GM13977 (cell line): ENCODE results near the gene TP53.

ENCODE experiments used
- DNase-seq: peaks from one replicate; pipeline ENCODE4 v3.0.0; 2012; ENCODE audit warnings: low spot score
- CTCF ChIP-seq: IDR thresholded peaks from 2 replicates; pipeline ENCODE4 v1.5.1; 2012; ENCODE audit warnings: mild to moderate bottlenecking, control low read depth; ENCODE audit not compliant: insufficient read depth; ENCODE audit errors: extremely low read depth, missing control alignments
- in situ Hi-C: fragments of 300-500 bp; cut with MboI; formaldehyde crosslinking; loops from one replicate; pipeline ENCODE4 v1.12.0; 2022; ENCODE audit warnings: low sequenced_read_pairs, low pct_unique_long_range_greater_than_20kb, mixed read lengths, inconsistent platforms; ENCODE audit not compliant: unreplicated experiment

The TP53 gene

GRCh38 chr17:7687072-7687907 lies at the start of gene TP53:
TSS of gene TP53 (minus strand) at chr17:7687490. CDS start at chr17:7676594, 10,896 bp downstream.
- no peak for TF ChIP-seq CTCF
- peak; percentile 82 for DNase-seq
- in situ Hi-C loops, result no loop called here

GRCh38 chr17:7732981-7733539 lies 45.8 kb upstream of the TP53 start:
- no peak for DNase-seq
- in situ Hi-C loops, result no loop called here
- TF ChIP-seq CTCF, result no peak

- in situ Hi-C loops, result no loop called here
- TF ChIP-seq CTCF, result no peak
- DNase-seq, result no peak
Observed at GRCh38 chr17:7729816-7730215, 42.5 kb upstream of the TP53 start.

- DNase-seq, result no peak
- in situ Hi-C loops, result no loop called here
- no peak for TF ChIP-seq CTCF
Observed at GRCh38 chr17:7727886-7728285, 40.6 kb upstream of the TP53 start.

GRCh38 chr17:7721612-7722011 lies 34.3 kb upstream of the TP53 start:
- in situ Hi-C loops, result no loop called here

GRCh38 chr17:7720125-7720524 lies 32.8 kb upstream of the TP53 start:
- no peak for DNase-seq

More at GRCh38 chr17:7721612-7722011, 34.3 kb upstream of the TP53 start:
- no peak for TF ChIP-seq CTCF
- no peak for DNase-seq

More at GRCh38 chr17:7720125-7720524, 32.8 kb upstream of the TP53 start:
- in situ Hi-C loops, result no loop called here
- no peak for TF ChIP-seq CTCF
